BE2C (cell line): ENCODE measurements around the gene SNX33.

Experiments
- DNase-seq: peaks from one replicate; pipeline ENCODE4 v3.0.0-alpha.2; 2020
- H3K27me3 ChIP-seq: fragments of 250-450 bp; sonication (Bioruptor Pico); 2 replicates; pipeline ENCODE4 v1.5.1; 2020; ENCODE audit warnings: mild to moderate bottlenecking
- H3K36me3 ChIP-seq: fragments of 250-450 bp; sonication (Bioruptor Pico); 2 replicates; pipeline ENCODE4 v1.5.1; 2020; ENCODE audit warnings: mild to moderate bottlenecking
- H3K4me1 ChIP-seq: fragments of 250-450 bp; sonication (Bioruptor Pico); 2 replicates; pipeline ENCODE4 v1.5.1; 2020
- H3K4me3 ChIP-seq: 2 replicates; pipeline ENCODE4 v1.5.1; 2011; ENCODE audit warnings: low read depth, low read length
- H3K9me3 ChIP-seq: fragments of 250-450 bp; sonication (Bioruptor Pico); 2 replicates; pipeline ENCODE4 v1.5.1; 2020
- CTCF ChIP-seq: IDR thresholded peaks from 2 replicates; pipeline ENCODE4 v1.5.1; 2012; ENCODE audit warnings: mild to moderate bottlenecking, low read depth, low read length

The SNX33 gene

GRCh38 chr15:75673426-75674235 lies 25.9 kb downstream of the SNX33 start:
- H3K4me3 ChIP-seq = no peak overlapping the region
- no peaks in the 10 kb centered on the region for H3K36me3 ChIP-seq
- peaks cover 16% of the 10 kb centered on the region for H3K4me1 ChIP-seq
- H3K27me3 ChIP-seq = no peaks in the 10 kb centered on the region
- H3K9me3 ChIP-seq = no peaks in the 10 kb centered on the region
- no peak for TF ChIP-seq CTCF
- DNase-seq = no peak

- H3K9me3 ChIP-seq = no peaks in the 10 kb centered on the region
- no peak for TF ChIP-seq CTCF
- no peaks in the 10 kb centered on the region for H3K27me3 ChIP-seq
- DNase-seq = no peak
- H3K36me3 ChIP-seq = no peaks in the 10 kb centered on the region
- H3K4me3 ChIP-seq = no peak overlapping the region
- H3K4me1 ChIP-seq = peaks cover 16% of the 10 kb centered on the region
Measured at GRCh38 chr15:75674366-75674765, 26.7 kb downstream of the SNX33 start.

- H3K9me3 ChIP-seq = no peaks in the 10 kb centered on the region
- no peaks in the 10 kb centered on the region for H3K27me3 ChIP-seq
- DNase-seq = no peak
- no peak overlapping the region for H3K4me3 ChIP-seq
- H3K36me3 ChIP-seq = no peaks in the 10 kb centered on the region
- no peak for TF ChIP-seq CTCF
- peaks cover 16% of the 10 kb centered on the region for H3K4me1 ChIP-seq
Measured at GRCh38 chr15:75675579-75676404, 28.1 kb downstream of the SNX33 start.

GRCh38 chr15:75676688-75677464 lies 29.2 kb downstream of the SNX33 start:
- no peaks in the 10 kb centered on the region for H3K9me3 ChIP-seq
- H3K4me1 ChIP-seq = peaks cover 16% of the 10 kb centered on the region

More at GRCh38 chr15:75676688-75677464, 29.2 kb downstream of the SNX33 start:
- DNase-seq = no peak
- H3K27me3 ChIP-seq = no peaks in the 10 kb centered on the region
- H3K4me3 ChIP-seq = no peak overlapping the region
- no peaks in the 10 kb centered on the region for H3K36me3 ChIP-seq
- TF ChIP-seq CTCF = no peak
